DMS114 treated with DMSO at 0.1 percent for 48 hours (cell line): ENCODE measurements around the gene TTYH2.
"Not testable (repeated sequence)": the region's sequence is repeated elsewhere in the genome, so short reads cannot be mapped to it uniquely, and the experiment has no call there.

Experiments
- DNase-seq: peaks from one replicate; lab custom pipeline; 2025; ENCODE audit not compliant: unreplicated experiment; lab: John Stamatoyannopoulos, UW

The TTYH2 gene

DNA sequence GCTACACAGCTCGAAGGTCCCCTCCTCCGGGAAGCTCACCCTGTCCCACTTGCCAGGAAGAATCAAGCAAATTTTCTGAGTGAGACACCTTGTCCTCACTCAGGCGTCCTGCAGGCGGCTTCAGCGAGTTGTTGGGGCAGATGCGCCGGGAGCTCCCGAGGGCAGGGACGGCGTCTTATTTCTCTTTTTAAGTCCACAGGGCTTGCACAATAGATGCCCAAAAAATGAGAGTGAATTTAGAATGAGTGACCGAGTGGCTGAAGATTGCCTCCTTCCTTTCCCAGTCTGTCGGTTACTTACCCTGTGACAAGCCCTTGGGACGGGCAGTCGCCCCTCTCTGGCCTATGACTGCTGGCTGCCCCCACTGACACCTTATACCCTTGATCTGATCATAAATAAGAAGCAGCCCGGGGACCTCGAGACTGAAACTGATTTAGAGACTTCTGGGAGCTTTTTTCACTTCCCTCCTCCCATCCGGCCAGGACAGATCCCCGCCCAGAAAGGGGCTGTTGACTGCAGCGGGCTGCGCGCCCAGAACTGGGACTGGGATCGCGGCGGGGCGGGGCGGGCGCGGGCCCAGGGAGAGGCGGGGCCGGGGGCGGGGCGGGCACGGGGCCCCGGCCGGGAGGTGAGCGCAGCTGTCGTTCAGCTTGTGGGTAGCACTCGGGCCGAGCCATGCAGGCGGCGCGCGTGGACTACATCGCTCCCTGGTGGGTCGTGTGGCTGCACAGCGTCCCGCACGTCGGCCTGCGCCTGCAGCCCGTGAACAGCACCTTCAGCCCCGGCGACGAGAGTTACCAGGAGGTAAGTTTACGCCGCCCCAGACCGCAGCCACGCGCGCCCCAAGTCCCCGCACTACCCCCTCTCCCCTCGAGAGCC, at the start of gene TTYH2:
TSS of gene TTYH2 (plus strand) at position 659 of the 879 bp plus-strand sequence. CDS start at position 676, 17 bp downstream.
- DNase-seq: peak; percentile 44

DNA sequence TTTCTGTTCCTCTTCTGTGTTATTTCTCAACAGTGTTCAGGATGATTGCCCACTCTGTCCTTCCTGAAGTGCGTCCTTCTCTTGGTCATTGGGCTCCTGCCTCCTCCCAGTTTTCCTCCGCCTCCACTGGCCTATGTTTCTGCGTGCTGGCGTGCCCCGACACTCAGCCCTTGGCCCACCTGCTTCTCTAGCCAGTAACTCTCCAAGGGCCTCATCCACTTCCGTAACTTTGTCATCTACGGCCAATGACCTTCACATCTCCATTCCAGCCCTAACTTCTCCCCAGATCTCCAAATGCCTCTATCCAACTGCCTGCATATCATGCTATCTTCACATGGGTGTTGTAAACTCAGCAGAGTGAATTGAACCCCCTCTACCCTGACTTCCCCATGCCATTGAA, 49.5 kb upstream of the TTYH2 start:
- DNase-seq: no peak

DNA sequence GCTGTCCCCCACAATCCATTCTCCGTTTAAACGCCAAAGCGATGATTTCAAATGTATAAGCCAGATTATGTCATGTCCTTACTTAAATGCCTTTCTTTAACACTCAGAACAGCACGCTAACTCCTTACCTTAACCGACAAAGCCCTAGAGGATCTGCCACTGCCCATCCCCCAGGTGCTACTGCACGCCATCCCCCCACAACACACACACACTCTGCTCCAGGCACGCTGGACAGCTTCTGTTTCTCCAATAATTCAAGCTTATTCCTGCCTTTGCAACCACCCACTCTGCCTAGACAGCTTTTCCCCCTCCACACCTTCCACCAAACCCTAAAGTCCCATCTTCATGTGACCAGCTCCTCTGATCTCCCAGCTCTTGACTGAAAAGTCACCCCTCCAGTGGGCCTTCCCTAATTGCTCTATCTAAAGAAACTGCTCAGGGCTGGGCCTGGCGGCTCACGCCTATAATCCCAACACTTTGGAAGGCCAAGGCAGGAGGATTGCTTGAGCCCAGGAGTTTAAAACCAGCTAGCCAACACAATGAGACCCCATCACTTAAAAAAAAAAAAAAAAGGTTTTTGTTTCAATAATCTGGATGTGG, 48.8 kb upstream of the TTYH2 start:
- no peak for DNase-seq

- no peak for DNase-seq
Observed at GRCh38 chr17:74165797-74166365, 47.5 kb upstream of the TTYH2 start.

- DNase-seq: no peak
Observed at GRCh38 chr17:74170924-74171323, 42.4 kb upstream of the TTYH2 start.

GRCh38 chr17:74172700-74173099, 40.7 kb upstream of the TTYH2 start:
- no peak for DNase-seq

DNA sequence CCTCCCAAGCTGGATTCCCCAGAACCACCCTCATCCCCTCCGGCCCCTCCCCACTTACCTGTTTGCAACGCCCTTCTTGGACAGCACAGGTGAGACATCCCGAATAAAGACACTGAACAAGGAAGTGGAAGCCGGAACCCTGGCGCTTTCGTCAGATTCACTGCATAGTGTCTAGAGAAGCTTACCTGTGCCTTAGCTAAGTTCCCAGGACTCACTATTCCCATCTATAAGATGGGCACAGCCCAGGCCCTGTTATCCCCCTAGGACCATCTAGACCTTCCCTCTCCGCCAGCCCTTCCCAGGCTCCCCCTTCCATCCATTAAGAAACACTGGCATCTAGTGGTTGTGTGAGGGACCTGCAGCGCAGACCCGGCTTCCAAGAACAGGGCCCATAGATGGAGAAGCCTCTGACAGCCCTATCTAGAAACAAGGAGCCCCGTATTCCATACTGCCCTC, 36.8 kb upstream of the TTYH2 start:
- peak; percentile 60 for DNase-seq

GRCh38 chr17:74177018-74177450, 36.3 kb upstream of the TTYH2 start:
- no peak for DNase-seq

DNA sequence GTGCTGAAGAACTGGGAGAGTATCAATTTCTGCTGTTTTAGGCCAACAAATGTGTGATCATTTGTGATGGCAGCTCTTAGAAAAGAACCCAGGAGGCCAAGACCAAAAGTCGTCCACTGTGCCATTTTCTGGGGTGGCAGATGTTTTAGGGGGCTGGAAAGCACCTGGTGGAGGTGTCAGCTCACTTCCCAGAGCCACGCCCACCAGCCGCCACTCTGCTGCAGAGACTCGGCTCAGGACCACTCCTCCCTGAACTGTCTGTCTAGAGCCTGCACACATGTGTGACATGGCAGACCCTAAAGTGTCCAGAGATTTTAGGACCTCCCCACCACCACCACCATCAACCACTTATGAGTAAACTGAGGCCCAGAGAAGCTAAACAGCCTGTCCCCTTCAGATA, 33.8 kb upstream of the TTYH2 start:
- no peak for DNase-seq

GRCh38 chr17:74180336-74180735, 33.0 kb upstream of the TTYH2 start:
- no peak for DNase-seq

- no peak for DNase-seq
Observed at GRCh38 chr17:74181341-74181740, 32.0 kb upstream of the TTYH2 start.

- DNase-seq: no peak
Observed at GRCh38 chr17:74182041-74182723, 31.2 kb upstream of the TTYH2 start.

- no peak for DNase-seq
Observed at GRCh38 chr17:74183411-74183810, 30.0 kb upstream of the TTYH2 start.

DNA sequence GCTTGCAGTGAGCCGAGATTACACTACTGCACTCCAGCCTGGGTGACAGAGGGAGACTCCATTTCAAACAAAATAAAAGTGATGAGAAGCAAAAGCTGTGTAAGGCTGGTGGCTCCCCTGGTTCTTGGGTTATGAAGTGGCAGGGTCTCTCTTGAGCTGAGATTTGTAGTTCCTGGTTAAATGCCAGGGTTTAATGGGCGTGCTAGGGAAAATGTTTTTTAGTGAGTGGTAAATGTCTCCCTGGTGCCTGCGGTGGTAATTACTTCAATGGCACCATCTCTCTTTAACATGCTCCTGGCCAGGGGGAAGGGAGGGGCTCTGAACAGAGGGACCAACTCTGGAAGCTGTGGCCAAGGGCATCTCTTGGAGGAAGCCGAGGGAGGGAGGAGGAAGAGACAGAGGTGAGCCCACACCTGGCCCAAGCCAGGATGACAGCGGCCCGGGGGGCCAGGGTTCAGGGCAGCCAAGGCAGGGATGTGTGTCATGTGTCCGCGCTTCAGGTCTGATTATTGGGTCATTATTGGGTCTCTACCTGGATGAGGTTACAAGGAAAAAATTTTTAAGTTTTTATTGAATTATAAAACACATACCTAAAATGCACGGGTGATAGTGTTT, 27.7 kb upstream of the TTYH2 start:
- no peak for DNase-seq

DNA sequence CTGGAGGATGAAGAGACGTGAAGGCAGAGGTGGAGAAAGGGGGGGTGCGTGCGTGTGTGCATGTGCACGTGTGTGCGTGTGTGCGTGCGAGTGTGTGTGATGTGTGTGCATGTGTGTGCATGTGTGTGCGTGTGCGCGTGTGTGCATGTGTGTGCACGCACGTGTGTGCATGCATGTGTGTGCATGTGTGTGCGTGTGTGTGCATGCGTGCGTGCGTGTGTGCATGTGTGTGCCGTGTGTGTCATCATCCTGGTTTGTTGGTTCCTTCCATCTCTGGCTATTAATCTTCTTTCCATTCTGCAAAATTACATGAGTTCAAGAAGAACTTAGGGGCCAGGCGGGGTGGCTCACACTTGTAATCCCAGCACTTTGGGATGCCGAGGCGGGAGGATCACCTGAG, 26.9 kb upstream of the TTYH2 start:
- no peak for DNase-seq

DNA sequence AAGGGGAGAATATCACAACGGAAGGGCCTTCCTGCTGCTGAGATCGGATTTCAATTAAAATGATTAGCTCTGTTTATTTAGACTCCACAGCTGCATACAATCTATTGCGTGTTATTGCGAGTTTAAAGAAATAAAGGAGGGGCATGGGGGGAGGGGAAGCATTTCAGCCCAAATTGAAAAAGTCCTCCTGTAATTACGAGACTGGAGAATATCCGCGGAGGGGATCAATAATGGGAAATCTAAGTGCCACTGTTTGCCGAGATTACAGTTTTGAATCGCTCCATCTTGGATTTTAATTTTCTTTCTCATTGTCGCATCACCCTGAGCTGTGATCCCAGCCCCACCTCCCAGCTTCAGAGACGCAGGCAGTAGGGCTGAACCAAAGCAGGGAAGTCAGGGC, 25.6 kb upstream of the TTYH2 start:
- no peak for DNase-seq

- DNase-seq: not testable (repeated sequence)
Observed at GRCh38 chr17:74188687-74189086, 24.7 kb upstream of the TTYH2 start.

DNA sequence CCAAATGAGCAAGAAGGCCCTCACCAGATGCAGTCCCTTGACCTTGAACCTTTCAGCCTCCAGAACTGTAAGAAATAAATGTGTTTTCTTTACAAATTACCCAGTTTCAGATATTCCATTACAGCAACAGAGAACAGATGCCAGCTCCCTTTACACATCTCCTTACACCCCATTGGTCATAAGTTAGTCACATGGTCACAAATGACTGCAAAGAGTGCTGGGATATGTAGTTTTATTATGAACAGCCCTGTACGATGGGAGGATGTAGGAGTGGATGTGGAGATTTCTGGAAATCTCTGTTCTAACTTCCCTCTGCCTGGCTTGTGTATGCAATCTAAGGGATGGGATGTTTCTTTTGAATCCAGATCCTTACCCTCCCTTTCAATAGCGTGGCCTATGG, 23.2 kb upstream of the TTYH2 start:
- peak; percentile 37 for DNase-seq

GRCh38 chr17:74190807-74191406, 22.5 kb upstream of the TTYH2 start:
- DNase-seq: no peak

DNA sequence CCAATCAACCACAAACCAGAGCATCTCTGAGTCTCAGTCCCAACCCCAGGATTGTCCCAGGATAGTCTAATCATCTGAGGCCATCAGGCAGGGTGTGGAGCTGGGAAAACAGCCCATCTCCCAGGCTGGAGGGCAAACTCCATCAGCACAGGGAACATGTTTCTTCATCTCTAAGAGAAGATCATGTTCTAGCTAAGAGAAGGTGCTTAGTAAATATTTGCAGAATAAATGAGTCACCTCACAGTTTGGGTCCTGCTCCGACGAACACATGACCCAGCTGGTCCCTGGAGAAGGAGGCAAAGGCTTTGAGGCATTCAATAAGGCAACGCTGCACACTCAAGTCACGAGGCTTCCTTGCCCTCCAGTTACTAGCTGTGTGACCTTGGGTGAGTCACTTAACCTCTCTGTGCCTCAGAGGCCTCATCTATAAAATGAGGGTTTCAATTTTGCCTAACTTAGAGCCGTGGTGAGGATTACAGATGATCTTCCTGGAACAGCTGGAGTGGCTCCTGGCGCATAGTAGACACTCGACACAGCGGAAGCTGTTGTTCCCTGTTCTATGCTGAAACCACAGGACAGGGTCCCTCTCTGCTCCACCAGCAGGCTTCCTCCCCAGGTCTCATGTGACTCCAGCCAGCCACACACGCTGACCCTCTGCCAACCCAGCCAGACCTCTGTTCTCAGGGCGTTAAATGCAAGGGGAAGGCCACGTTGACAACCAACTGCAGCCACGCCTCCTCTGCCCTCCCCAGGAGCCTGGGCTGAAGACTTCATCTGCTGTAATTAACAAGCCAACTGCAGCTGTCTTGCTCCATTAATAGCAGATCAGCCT, 20.2 kb upstream of the TTYH2 start:
- DNase-seq: no peak
